ENCODE measurements around the gene PHGDH.

GRCh38 chr1:119771016-119771415 lies 59.3 kb downstream of the PHGDH start:
- TF ChIP-seq POLR2AphosphoS5 (IDR thresholded peaks at IDR 0.05; ENCODE audit: low read depth): no peak
- TF ChIP-seq CTCF (IDR thresholded peaks at IDR 0.05; ENCODE audit: insufficient read depth, low read length): no peak

Measured in HL-60 (cell line).